Ramos (cell line): ENCODE data around the gene PIGK.

ENCODE experiments used
- in situ Hi-C: fragments of 300-500 bp; cut with MboI; formaldehyde crosslinking; loops from one replicate; pipeline ENCODE4 v1.14.3; 2022; ENCODE audit warnings: low sequenced_read_pairs; ENCODE audit not compliant: unreplicated experiment

Gene PIGK

DNA sequence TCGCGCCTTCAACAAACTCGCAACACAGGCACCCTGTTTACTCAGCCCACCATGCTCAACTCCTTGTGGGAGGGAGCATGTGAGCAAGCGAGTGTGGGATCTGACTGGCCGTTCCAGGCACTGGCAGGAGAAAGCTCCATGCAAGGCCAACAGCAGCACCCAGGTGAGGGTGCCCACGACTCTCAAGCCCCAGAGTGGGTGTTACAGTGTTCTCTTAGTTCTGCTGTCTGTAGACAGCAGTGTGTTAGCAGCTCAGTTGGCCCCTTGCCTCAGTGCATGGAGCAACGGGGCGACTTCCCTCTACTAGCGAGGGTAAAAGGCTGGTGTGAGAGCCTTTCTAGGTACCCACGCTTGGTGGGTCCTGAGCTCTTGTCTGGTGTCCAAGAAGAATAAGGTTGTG is 114.6 kb downstream of the PIGK start:
- in situ Hi-C loops = no loop called here

DNA sequence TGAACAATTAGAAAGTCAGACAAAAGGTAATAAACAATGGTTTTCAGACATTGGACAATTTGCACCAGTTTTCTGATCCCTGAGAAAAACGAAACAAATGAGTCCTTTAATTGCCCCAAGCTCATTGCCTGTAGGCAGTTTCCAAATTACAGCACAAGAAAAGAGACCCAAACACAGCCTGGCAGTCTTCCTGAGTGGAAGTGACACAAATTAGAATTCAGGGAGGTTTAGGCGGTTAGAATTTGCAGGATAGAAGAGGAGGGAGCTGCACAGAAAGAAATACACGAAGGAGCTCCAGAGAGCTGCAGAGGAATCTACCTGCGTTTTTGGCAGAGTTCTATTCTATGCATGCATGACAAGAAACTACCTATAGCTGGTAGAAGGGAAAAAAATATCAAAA is 115.7 kb downstream of the PIGK start:
- in situ Hi-C loops = no loop called here

- in situ Hi-C loops = no loop called here
Measured at GRCh38 chr1:77100875-77101274, 118.4 kb downstream of the PIGK start.

DNA sequence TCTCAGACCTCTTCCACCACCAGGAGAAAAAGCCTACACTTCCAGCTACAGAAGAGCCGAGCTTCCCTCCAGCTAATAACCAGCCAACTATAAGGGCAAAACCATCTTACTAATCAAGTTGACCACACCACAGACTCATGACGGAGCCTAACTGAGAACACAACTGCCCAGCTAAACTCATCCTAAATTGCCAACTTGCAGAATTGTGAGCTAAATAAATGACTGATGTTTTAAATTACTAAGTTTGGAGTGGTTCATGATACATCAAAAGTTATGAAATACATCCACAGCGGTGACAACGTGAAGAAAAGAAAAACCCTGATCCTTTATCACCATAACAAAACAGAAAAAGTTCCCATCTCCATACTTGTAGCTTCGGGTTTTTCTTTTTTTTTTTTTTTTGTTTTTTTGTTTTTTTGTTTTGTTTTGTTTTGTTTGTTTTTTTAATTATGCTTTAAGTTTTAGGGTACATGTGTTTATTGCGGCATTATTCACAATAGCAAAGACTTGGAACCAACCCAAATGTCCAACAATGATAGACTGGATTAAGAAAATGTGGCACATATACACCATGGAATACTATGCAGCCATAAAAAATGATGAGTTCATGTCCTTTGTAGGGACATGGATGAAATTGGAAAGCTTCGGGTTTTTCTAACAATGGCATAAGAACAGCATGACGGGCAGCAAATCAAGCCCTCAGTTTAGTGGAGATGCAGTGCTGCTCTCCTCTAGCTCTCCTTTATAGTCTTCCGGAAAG is 122.6 kb downstream of the PIGK start:
- in situ Hi-C loops = no loop called here

- in situ Hi-C loops = no loop called here
Measured at GRCh38 chr1:77095236-77095635, 124.0 kb downstream of the PIGK start.

DNA sequence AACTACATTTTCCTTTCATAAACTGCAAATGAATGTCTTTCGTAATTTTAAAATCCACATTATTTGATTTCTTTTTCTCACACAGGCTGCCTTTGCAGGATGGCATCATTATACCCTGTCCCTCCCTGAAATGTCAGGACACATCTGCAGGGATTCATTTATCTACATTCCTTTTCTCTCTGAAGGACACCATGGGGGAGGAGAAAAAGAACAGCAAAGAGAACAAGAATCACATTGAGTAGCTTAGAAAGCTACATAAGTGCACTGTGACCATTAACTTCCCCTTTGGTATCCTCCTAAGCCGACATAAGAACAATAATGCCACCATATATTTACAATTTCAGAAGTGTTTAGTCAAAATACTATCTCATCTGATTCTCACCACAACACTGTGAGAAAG is 129.5 kb downstream of the PIGK start:
- in situ Hi-C loops = no loop called here

- in situ Hi-C loops = no loop called here
Measured at GRCh38 chr1:77085109-77085508, 134.1 kb downstream of the PIGK start.

DNA sequence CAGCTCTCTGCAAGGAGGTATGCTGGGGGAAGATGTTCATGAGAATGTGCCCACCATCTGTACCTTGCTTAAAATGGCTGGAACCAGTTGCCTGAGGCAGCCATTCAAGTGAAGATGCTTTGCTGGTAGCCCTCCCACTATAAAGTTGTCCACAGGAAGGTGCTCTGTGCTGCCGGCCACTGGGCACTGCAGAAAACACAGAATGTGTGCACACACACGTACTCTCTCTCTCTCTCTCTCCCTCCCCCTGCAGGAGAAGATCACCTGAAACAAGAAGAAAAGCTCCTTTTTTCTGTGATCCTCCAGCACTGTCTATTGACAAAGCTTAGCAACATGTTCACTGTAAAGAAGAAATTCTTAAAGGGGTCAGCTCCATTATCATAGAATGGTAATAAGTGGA is 134.8 kb downstream of the PIGK start:
- in situ Hi-C loops = no loop called here

DNA sequence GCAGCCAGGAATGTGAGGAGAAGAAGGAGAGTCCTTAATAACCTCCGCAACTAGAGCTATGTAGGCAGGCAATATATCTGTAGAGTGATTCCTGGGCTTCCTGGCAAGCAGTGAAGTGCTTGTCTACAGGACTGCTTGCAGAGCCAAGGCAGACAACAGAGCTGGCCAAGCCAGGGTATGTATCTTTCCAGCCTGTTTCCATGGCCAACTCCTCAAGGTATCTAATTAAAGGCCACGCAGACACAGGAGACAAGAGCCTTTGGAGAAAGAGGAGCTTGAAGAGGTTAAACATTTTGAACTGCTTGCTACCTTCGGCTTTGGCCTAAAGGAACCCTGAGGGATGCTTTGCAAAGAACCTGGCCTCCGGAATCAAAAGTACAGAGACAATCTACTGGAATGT is 137.4 kb downstream of the PIGK start:
- in situ Hi-C loops = no loop called here

DNA sequence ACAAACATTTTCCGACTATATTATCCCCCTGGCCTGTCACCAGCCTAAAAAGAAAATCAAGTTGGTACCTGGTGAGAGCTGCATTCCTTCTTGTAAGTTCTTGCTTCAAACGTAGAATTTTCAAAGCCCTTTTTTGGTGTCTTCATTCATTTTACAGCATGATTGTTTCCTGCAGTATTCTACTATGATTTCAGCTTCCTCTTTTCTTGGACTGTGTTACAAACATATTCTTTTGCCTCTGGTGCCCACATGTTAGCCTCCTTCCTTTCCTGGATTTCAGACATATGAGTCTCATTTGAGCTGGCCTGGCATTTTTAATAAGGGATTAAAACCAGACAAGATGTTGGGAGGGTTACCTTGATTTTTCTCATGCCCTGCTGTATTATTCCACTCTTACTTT is 142.5 kb downstream of the PIGK start:
- in situ Hi-C loops = no loop called here

- in situ Hi-C loops = no loop called here
Measured at GRCh38 chr1:77068013-77068412, 151.2 kb downstream of the PIGK start.

DNA sequence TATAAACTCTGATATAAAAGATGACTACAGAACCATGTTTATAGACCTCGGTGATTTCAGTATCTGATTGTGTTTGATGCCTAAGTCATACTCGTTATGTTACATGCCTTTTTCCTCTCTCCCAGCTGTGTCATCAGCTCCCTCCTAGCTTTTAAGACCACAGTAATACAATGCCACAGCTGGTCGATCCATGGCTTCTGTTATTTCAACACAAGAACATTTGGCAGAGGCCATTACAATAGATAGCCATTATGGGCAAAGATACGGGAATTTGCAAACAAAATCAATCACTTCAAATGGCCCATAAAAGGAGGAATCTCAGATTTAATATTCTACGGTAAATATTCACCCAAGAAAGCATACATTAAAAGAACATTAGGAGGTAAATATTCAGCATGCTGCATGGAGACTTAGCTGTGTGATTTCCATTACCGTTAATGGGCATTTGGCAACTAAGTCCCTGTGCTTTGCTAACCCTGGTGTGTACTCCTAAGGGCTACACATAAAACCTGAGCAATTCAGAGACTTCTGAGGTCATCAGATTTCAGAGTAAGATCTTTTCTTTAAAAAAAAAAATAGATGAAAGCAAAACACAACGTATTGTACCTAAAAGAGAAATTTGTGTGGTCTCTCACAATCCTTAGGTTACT is 153.4 kb downstream of the PIGK start:
- in situ Hi-C loops = no loop called here

- in situ Hi-C loops = no loop called here
Measured at GRCh38 chr1:77064246-77064645, 155.0 kb downstream of the PIGK start.

GRCh38 chr1:77063118-77063517 is 156.1 kb downstream of the PIGK start:
- in situ Hi-C loops = no loop called here

DNA sequence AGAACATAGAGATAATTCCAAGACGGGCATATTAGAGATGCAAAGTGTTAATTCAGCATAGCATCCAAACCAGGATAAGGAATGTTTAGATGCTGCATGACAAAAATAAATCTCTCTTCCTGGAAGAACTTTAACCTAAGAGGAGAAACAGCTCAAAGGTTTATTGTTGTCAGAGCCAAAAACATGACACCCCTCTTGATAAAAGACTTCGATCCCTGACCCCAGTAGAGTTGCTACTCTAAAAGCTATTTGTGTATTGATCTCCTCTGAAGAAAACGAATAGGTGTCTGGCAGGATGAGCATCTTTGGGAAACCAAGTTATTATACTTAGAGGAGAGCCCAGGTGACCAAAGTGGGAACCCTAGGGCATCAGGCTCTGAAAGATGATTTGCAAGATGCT is 158.1 kb downstream of the PIGK start:
- in situ Hi-C loops = no loop called here

DNA sequence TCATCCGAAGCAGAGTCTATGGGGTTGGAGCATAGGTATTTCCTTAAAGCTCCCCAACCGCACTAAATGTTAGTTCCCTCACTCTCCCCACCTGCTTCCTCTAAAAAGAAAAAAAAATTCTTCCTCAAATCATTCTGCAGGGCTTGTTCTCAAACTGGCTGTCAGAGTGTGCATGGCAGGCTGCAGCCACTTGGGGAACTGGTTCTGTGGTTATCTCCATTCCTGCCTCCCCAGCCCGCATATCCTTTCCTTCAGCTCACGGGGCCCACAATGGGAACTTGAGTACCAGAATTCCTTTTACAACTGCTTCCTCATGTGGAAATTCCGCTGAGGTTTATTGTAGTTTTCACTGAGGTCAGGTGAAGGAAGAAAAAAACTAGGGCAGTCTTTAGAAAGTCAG is 159.2 kb downstream of the PIGK start:
- in situ Hi-C loops = no loop called here

DNA sequence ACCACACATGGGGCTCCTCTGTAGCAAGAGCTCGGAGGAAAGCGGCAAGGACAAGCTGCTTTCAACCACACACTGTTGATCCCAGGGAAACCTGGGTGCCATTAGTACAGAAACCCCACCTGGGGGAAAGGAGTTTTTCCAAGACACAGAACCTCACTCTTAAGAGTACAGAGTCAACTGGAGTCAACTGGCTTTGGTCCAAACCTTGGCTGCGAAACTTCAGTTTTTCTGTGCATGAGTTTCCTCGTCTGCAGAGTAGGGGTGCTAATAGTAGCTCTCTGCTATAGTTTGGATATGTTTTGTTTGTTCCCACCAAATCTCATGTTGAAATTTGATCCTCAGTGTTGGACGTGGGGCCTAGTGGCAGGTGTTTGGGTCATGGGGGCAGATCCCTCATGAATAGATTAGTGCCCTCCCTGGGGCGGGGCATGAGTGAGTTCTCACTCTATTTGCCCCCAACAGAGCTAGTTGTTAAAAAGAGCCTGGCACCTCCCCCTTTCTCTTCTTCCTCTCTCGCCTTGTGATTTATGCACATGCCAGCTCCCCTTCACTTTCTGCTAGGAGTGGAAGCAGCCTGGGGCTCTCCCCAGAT is 161.1 kb downstream of the PIGK start:
- in situ Hi-C loops = no loop called here

DNA sequence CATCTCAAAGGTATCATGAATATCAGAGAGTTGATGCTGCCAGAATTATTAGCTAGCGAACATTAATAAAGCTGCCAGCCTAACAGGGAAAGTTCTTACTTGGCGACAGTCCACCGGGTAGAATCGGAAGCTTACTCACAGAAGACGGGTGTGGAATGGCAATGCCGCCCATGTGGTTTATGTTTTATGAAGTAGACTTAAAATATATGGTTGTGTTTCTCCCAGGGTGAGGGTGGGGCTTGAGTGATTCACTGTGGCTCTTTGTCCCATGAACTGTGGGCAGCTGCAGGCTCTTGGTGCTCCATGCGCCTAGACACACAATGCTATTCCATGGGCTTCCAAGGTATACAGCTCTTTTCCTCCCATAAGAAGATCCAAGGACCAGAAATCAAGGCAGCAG is 162.7 kb downstream of the PIGK start:
- in situ Hi-C loops = no loop called here

- in situ Hi-C loops = no loop called here
Measured at GRCh38 chr1:77051425-77051824, 167.8 kb downstream of the PIGK start.

DNA sequence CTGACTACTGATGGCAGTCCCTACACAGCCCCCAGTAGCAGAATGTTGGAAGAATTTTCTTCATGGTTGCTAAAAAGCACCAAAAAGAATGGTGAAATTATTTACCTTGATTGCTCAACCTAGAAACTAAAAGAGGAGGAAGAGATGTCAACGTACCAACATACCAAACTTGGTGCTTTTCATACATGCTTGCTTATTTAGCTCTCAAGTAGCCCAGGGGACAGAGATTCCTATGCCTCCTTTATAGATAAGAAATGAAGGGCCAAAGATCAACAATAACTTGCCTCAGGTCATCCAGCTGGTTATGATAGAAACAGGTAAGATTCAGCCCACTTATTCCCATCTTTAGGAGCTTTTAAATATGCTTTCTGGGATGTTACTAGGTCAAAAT is 170.6 kb downstream of the PIGK start:
- in situ Hi-C loops = no loop called here

- in situ Hi-C loops = no loop called here
Measured at GRCh38 chr1:77047978-77048614, 171.1 kb downstream of the PIGK start.
